ENCODE measurements around the gene C2CD4C. TPM values are rescaled to one million over a fixed set of nuclear protein-coding genes. Genes with fewer than 3 reads are reported as not detected.
"Not testable (repeated sequence)": the region's sequence is repeated elsewhere in the genome, so short reads cannot be mapped to it uniquely, and the experiment has no call there.

Gene C2CD4C
- total RNA-seq, 1 experiment from 2014 or later = 0.12 TPM

DNA sequence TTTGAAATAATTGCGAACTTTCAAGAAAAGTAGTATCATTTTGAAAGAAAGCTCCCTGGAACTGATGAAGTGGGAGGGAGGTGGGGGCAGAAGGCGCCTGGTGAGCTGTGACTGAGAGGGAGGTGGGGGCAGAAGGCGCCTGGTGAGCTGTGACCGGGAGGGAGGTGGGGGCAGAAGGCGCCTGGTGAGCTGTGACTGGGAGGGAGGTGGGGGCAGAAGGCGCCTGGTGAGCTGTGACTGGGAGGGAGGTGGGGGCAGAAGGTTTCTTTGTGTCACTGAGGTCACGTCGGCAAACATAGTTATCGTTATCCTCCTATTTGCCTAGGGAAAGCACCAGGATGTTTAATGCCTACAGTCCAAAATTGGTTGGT lies 24.2 kb downstream of the C2CD4C start:
- DNase-seq = no peak
- Mint-ChIP-seq H3K27ac (ENCODE audit: unreplicated experiment) (no peak overlapping the region), H3K36me3 (ENCODE audit: insufficient read depth, unreplicated experiment) (no peaks in the 10 kb centered on the region), H3K27me3 (ENCODE audit: unreplicated experiment) (no peaks in the 10 kb centered on the region), H3K4me1 (ENCODE audit: low read depth, unreplicated experiment) (peaks cover 6% of the 10 kb centered on the region), H3K9me3 (ENCODE audit: low read depth, unreplicated experiment) (no peaks in the 10 kb centered on the region), H3K4me3 (ENCODE audit: low read depth, unreplicated experiment) (no peak overlapping the region)
- CTCF ChIA-PET = no interaction called here
- BruUV-seq (replicated peaks) = no TSS peak
- intact Hi-C loops (cut with micrococcal nuclease; ENCODE audit: unreplicated experiment) = no loop called here
- TF ChIP-seq, protein P1, sequence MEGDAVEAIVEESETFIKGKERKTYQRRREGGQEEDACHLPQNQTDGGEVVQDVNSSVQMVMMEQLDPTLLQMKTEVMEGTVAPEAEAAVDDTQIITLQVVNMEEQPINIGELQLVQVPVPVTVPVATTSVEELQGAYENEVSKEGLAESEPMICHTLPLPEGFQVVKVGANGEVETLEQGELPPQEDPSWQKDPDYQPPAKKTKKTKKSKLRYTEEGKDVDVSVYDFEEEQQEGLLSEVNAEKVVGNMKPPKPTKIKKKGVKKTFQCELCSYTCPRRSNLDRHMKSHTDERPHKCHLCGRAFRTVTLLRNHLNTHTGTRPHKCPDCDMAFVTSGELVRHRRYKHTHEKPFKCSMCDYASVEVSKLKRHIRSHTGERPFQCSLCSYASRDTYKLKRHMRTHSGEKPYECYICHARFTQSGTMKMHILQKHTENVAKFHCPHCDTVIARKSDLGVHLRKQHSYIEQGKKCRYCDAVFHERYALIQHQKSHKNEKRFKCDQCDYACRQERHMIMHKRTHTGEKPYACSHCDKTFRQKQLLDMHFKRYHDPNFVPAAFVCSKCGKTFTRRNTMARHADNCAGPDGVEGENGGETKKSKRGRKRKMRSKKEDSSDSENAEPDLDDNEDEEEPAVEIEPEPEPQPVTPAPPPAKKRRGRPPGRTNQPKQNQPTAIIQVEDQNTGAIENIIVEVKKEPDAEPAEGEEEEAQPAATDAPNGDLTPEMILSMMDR (IDR thresholded peaks at IDR 0.05; ENCODE audit: unreplicated experiment) = no peak

DNA sequence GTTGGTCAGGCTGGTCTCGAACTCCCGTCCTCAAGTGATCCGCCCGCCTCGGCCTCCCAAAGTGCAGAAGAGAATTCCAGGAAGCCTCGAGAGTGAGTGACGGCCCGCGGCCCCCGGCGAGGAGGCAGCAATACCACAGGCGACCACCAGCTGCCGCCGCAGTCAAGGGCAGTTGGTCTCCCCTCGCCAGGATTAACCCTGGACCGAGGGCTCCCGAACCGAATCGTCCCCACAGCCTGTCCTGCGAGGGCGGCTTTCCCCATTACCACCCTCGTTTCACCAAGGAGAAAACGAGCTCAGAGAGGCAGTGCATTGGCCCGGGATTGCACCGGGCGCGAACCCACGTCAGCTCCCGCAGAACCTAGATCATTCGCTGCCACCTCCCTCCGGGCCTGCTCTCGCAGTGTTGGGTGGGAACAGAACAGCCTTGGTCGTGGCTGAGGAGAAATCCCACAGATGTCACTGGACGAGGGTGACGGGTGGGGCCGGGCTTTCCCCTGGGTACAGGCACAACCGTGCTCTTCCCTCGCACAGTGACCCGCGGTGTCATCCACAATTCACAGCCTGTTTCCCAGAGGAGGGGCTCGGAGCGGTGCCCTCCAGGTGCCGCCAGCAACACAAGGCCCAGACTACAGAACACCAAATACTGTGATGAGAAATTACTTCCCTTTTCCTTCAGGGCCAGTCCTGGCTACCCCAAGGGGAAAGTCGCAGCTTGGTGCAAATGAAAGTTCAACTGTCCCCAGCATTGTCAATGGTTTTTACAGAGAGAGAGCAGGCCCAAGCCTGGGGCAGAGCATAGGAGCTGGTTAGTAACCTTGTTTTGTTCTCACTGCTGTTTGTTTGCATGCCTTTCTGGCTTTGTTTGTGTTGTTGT lies 24.8 kb downstream of the C2CD4C start:
- BruUV-seq (replicated peaks) = no TSS peak
- Mint-ChIP-seq H3K27ac (ENCODE audit: unreplicated experiment) (no peak overlapping the region), H3K4me3 (ENCODE audit: low read depth, unreplicated experiment) (no peak overlapping the region), H3K9me3 (ENCODE audit: low read depth, unreplicated experiment) (no peaks in the 10 kb centered on the region), H3K4me1 (ENCODE audit: low read depth, unreplicated experiment) (peaks cover 6% of the 10 kb centered on the region), H3K36me3 (ENCODE audit: insufficient read depth, unreplicated experiment) (no peaks in the 10 kb centered on the region), H3K27me3 (ENCODE audit: unreplicated experiment) (no peaks in the 10 kb centered on the region)
- TF ChIP-seq, protein P1 (IDR thresholded peaks at IDR 0.05; ENCODE audit: unreplicated experiment) = no peak
- intact Hi-C loops (cut with micrococcal nuclease; ENCODE audit: unreplicated experiment) = no loop called here
- DNase-seq = no peak
- CTCF ChIA-PET = no interaction called here

DNA sequence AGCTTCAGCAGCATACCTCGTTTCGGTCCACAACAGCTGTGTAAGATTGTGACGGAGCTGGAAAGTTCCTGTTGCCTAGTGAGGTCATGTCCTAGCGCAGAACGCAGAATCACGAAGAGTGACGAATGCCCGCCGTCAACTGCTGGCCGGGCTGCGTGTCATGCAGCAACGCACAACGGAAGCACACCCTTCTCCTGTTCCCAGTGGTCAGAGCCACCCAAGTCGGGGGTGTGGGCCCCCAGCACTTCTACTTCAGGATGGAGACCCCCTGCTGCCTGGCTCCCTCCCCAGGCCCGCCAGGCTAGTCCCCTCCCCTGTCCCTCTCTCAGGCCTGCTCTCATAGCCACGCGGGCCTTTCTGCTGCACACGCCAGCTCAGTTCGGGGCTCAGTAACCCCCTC lies 25.9 kb downstream of the C2CD4C start:
- no peaks in the 10 kb centered on the region for H3K9me3 Mint-ChIP-seq (ENCODE audit: low read depth, unreplicated experiment)
- peaks cover 4% of the 10 kb centered on the region for H3K36me3 Mint-ChIP-seq (ENCODE audit: insufficient read depth, unreplicated experiment)
- intact Hi-C loops (cut with micrococcal nuclease; ENCODE audit: unreplicated experiment) = no loop called here
- H3K27ac Mint-ChIP-seq (ENCODE audit: unreplicated experiment) = no peak overlapping the region
- no peak for DNase-seq
- H3K27me3 Mint-ChIP-seq (ENCODE audit: unreplicated experiment) = no peaks in the 10 kb centered on the region
- CTCF ChIA-PET = no interaction called here
- peaks cover 6% of the 10 kb centered on the region for H3K4me1 Mint-ChIP-seq (ENCODE audit: low read depth, unreplicated experiment)
- H3K4me3 Mint-ChIP-seq (ENCODE audit: low read depth, unreplicated experiment) = no peak overlapping the region
- no TSS peak for BruUV-seq (replicated peaks)
- TF ChIP-seq, protein P1 (IDR thresholded peaks at IDR 0.05; ENCODE audit: unreplicated experiment) = no peak

DNA sequence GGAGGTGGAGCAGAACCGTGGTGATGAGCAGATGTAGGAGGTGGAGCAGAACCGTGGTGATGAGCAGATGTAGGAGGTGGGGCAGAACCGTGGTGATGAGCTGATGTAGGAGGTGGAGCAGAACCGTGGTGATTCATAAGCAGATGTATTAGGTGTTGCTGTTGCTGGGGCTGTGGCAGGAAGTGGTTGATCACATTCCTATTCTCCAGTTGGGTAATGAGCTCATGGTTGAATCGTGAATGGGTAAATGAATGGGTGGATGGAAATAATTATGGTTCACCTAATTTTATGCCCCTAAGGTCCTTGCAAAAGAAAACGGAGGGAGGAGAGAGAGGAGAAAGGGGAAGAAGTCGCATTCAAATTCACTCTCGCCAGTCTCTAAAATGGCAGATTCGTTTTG lies 26.4 kb downstream of the C2CD4C start:
- H3K36me3 Mint-ChIP-seq (ENCODE audit: insufficient read depth, unreplicated experiment); intact Hi-C loops (cut with micrococcal nuclease; ENCODE audit: unreplicated experiment); H3K27ac Mint-ChIP-seq (ENCODE audit: unreplicated experiment); DNase-seq; BruUV-seq (replicated peaks); H3K9me3 Mint-ChIP-seq (ENCODE audit: low read depth, unreplicated experiment); CTCF ChIA-PET; H3K4me3 Mint-ChIP-seq (ENCODE audit: low read depth, unreplicated experiment); H3K4me1 Mint-ChIP-seq (ENCODE audit: low read depth, unreplicated experiment); H3K27me3 Mint-ChIP-seq (ENCODE audit: unreplicated experiment): not testable (repeated sequence)

DNA sequence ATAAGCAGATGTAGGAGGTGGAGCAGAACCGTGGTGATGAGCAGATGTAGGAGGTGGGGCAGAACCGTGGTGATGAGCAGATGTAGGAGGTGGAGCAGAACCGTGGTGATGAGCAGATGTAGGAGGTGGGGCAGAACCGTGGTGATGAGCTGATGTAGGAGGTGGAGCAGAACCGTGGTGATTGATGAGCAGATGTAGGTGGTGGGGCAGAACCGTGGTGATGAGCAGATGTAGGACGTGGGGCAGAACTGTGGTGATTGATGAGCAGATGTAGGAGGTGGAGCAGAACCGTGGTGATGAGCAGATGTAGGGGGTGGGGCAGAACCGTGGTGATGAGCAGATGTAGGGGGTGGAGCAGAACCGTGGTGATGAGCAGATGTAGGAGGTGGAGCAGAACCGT lies 27.0 kb downstream of the C2CD4C start:
- H3K27ac Mint-ChIP-seq (ENCODE audit: unreplicated experiment); intact Hi-C loops (cut with micrococcal nuclease; ENCODE audit: unreplicated experiment); CTCF ChIA-PET; H3K4me3 Mint-ChIP-seq (ENCODE audit: low read depth, unreplicated experiment); H3K36me3 Mint-ChIP-seq (ENCODE audit: insufficient read depth, unreplicated experiment); H3K27me3 Mint-ChIP-seq (ENCODE audit: unreplicated experiment); BruUV-seq (replicated peaks); H3K9me3 Mint-ChIP-seq (ENCODE audit: low read depth, unreplicated experiment); H3K4me1 Mint-ChIP-seq (ENCODE audit: low read depth, unreplicated experiment); DNase-seq: not testable (repeated sequence)

DNA sequence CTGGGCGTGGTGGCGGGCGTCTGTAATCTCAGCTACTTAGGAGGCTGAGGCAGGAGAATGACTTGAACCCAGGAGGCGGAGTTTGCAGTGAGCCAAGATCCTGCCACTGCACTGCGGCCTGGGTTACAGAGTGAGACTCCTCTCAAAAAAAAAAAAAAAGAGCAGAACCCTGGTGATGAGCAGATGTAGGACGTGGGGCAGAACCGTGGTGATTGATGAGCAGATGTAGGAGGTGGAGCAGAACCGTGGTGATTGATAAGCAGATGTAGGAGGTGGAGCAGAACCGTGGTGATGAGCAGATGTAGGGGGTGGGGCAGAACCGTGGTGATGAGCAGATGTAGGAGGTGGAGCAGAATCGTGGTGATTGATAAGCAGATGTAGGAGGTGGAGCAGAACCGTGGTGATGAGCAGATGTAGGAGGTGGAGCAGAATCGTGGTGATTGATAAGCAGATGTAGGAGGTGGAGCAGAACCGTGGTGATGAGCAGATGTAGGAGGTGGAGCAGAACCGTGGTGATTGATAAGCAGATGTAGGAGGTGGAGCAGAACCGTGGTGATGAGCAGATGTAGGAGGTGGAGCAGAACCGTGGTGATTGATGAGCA lies 28.2 kb downstream of the C2CD4C start:
- H3K36me3 Mint-ChIP-seq (ENCODE audit: insufficient read depth, unreplicated experiment); H3K9me3 Mint-ChIP-seq (ENCODE audit: low read depth, unreplicated experiment); intact Hi-C loops (cut with micrococcal nuclease; ENCODE audit: unreplicated experiment); H3K27ac Mint-ChIP-seq (ENCODE audit: unreplicated experiment); BruUV-seq (replicated peaks); H3K27me3 Mint-ChIP-seq (ENCODE audit: unreplicated experiment); DNase-seq; CTCF ChIA-PET; H3K4me1 Mint-ChIP-seq (ENCODE audit: low read depth, unreplicated experiment); H3K4me3 Mint-ChIP-seq (ENCODE audit: low read depth, unreplicated experiment): not testable (repeated sequence)

Data from Calu3 (cell line).